Measurements from ENCODE around the gene CINP.

The CINP gene

DNA sequence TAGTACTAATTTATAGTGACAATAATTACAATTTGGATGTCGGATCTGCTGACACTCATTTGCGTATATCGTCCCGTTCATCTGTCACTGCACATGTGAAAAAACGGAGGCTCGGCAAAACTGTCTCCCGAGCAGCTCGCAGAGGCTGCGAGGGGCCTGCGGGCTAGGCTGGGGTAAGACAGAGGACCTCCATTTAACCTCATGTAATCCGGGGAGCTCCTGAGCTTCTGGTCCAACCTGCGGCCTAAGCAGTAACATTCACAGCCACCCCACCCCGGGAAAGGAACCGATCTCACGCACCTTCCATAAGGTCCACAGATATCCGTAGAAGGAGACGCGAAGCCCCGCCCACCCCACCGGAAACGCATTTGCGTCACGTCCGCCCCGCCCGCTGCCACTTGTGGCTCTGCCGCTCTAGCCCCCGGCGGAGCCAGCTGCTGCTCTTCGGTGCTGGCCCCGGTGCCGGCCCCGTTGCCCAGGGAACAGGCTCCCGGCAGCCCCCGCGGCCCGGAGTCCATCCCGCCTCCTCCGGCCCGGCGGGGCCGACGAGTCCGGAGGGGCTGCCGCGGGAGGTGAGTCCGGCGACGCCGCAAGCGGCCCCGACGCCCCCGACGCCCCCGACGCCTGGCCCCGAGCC, at the start of gene CINP, which contains the start of gene TECPR2:
Gene CINP (minus strand): TSS at position 346 of the 637 bp plus-strand sequence. CDS start 39 bp downstream, at position 307.
Gene TECPR2 (plus strand): TSS at position 397 of the 637 bp plus-strand sequence. CDS start 13,781 bp downstream, outside the sequence.
- no peak for FAIRE-seq

DNA sequence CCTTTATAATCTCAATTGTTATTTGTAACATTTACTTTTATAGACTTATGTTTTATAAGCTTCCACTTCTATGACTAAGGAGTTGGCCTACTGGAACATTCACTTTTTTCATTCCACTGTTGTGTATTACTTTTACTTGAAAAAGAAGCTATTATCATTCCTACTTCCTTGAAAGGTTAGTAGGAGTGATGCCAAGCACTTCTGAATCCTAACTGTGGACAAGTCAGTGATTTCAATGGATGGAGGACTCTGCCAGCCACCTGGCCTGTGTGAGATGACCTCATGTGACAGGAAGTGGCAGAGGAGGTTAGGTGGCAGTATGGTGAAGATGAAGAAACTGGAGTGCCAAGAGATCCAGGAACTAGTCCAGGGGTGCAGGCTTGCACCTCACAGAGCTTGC, 46.0 kb upstream of the CINP start:
- no peak for FAIRE-seq

- no peak for FAIRE-seq
Measured at GRCh38 chr14:102407258-102407657, 44.6 kb upstream of the CINP start.

GRCh38 chr14:102403028-102403427, 40.3 kb upstream of the CINP start:
- no peak for FAIRE-seq

DNA sequence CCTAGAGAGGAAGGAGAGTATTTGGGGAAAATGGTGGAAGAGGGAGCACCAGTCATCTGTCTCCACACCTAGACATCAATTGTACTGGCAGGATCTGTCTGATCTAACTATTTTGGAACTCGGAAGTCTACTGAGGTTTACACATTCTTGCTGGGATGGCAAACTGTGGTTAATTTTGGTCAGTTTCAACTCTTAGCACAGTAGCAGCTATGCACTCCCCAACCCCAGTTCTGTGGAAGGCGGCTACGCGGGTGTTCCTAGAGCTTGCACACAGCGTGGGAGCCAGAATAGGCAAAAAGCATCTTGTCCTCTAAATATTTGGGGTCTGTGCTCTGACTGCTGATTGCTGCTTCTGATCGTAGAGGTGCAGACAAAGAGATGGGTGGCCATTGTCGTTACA, 33.8 kb upstream of the CINP start:
- no peak for FAIRE-seq

DNA sequence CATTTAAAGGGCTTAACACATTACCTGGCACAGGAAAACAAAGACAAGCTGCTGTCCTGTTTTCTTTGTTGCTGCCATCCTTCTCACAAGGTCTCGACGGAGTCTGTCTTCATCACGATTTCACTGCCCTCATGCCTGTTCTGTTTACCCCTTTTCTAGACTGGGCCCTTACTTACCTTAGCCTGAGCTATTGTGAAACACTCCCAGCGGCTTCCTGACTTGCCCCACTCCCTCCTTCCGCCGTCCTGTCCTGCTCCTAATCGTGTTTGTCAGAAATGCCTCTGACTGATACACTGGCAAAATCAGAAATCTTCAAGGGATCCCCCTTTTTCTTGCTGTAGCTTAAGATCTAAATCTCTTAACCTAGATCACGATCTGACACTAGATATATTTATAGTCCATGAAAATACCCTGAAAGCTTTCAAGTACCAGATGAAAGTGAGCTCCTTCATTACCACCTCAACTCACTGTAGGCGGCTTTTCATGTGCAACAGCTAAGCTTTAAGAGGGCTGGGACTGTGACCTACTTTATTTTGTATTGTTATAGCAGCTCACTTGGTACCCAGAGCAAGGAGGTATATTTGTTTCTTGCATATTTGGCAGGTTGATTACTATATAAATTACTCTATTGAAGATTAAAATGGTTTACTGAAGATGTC, 32.2 kb upstream of the CINP start:
- FAIRE-seq = no peak

GRCh38 chr14:102392506-102392905, 29.8 kb upstream of the CINP start:
- no peak for FAIRE-seq

DNA sequence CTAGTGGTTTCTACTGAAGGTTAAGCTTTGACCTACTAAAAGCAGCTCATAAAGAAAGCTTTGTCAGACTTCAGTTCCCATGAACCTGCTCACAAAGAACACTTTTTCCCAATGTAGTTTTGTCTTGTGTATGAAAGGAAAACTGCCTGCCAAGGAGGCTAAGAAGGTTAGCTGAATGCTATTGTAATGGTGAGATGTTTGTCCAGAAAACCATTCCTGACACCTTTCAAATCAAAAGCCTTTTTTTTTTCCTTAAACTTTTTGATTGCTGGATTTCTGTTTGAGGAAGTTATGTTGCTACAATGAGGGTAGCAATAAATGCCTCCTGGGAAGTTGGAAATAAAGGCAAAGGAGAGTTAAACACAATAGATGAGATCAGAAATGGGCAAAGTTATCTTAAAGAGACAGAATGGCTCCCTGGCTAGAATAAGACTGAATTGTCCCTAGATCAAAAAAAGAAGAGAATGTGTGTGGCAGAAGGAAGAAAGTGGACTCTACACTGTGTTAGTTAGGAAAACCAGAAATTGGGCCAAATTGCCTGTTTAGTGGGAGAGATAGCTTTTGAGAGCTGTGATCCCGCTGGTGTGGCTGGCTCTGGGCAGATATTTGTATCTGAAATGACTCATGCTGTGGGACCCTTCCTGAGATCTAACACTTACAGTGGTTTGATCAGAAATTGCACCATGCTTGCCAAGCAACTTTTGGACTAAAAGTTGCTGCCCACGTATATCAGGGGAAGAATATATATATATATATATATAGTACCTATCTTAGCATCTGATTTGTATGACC, 27.6 kb upstream of the CINP start:
- no peak for FAIRE-seq

DNA sequence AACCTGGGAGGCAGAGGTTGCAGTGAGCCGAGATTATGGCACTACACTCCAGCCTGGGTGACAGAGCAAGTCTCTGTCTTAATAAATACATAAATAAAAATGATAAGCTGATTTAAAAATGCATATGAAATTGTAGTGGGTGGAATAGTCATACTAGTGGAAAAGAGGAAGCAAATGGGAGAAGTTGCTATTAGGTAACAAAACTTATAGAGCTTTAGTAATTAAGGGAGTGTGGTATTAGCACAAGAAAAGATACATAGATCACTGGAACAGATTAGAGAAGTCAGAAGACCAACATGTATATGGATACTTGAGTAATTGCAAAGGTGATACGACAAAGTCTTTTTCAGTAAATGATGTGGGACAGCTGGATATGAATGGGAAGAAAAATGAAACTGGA, 26.6 kb upstream of the CINP start:
- FAIRE-seq = no peak

- no peak for FAIRE-seq
Measured at GRCh38 chr14:102387086-102387485, 24.4 kb upstream of the CINP start.

GRCh38 chr14:102378830-102379229, 16.1 kb upstream of the CINP start:
- FAIRE-seq = no peak

GRCh38 chr14:102377696-102378095, 15.0 kb upstream of the CINP start:
- no peak for FAIRE-seq

DNA sequence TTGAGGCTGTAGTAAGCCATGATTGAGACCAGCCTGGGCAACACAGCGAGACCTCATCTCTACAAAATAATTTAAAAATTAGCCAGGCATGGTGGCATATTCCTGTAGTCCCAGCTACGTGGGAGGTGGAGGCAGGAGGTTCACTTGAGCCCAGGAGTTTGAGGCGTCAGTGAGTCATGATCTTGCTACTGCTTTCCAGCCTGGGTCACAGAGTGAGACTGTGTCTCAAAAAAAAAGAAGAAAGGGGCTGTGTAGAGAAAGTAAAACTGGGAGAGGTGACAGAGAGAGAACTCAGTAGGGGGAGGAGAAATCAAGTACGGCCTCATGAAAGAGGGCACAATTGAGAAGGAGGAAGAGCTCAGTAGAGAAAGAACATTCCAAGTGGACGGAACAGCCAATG, 12.4 kb upstream of the CINP start:
- no peak for FAIRE-seq

DNA sequence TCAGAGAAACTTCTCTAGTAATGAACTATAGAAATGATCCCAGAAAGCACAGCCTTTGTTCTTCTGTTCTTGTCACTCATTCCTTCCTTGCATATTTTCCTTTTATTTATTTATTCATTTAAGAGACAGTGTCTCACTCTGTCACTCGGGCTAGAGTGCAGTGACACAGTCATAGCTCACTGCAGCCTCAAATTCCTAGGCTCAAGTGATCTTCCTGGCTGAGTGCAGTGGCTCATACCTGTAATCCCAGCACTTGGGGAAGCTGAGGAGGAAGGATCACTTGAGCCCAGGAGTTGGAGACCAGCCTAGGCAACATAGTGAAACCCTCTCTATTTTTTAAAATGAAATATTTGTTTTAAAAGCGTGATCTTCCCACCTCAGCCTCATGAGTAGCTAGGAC, 11.6 kb upstream of the CINP start:
- no peak for FAIRE-seq

GRCh38 chr14:102373110-102373509, 10.4 kb upstream of the CINP start:
- no peak for FAIRE-seq

- no peak for FAIRE-seq
Measured at GRCh38 chr14:102371361-102371760, 8.7 kb upstream of the CINP start.

- no peak for FAIRE-seq
Measured at GRCh38 chr14:102370305-102370809, 7.7 kb upstream of the CINP start.

- FAIRE-seq = no peak
Measured at GRCh38 chr14:102363182-102363943, 673 bp upstream of the CINP start.

DNA sequence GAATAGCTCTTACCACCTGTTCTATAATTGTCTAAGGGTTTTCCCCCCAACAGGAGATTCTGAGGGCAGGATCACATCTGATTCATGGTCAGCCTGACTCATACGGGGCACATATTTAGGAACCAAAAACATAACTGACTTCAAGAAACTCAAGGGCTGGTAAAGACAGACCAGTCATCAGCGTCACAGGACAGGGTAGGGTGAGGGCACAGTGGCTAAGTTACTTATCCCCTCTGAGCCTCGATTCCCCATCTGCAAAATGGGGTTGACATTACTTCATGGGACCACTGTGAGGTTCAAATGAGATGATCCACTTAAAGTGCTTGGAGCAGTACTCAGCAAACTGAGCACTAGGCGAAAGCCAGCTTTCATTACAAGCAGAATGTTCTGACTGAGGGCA, 606 bp downstream of the CINP start:
- no peak for FAIRE-seq

DNA sequence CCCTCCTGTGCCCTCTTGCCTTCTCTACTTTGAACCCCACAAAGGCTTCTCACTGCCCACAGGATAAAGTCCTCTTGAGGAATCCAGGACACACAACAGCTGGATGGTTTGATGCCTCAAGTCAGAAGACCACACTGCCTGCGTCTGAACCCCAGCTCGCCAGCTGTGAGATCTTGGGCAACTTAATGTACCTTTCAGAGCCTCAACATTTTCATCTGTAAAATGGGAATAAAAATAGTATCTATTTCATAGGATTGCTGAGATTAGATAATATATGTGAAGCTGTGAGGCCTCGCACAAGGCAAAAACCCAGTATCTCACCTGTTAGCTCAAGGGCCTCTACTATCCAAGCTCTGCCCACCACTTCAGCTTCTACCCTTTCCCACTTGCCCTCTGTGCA, 2.3 kb downstream of the CINP start:
- FAIRE-seq = no peak

GRCh38 chr14:102359341-102359740, 3.3 kb downstream of the CINP start:
- FAIRE-seq = no peak

DNA sequence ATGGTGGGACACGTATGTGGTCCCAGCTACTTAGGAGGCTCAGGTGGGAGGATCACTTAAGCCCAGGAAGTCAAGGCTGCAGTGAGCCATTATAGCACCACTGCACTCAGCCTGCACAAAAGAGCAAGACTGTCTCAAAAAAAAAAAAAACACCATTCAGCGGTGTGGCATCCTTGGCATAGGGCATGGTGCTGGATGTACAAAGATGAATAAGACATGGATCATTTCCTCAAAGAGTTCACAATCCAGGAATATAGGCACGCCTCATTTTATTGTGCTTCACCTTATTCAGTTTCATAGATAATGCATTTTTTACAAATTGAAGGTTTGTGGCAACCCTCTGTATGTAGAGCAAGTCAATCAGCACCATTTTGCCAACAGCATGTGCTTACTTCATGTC, 6.4 kb downstream of the CINP start:
- FAIRE-seq = no peak

DNA sequence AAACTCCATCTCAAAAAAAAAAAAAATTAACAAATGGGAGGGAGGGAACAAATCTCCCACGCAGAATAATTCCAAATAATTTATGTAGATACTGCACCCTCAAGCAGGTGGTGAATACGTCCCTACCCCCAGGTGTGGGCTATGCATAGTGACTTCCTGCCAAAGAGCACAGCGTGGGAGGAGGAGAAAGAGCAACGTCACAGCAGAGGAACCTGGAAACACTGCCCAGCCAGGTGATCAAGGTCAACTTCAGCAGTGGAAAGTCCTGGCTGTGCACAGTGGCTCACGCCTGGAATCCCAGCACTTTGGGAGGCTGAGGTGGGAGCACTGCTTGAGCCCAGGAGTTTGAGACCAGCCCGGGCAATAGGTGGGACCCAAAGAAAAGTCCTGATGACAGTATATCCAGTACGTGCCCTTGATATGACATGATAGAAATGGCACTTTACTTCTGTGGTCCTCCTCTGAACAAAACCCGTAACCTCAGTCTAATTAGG, 9.5 kb downstream of the CINP start:
- no peak for FAIRE-seq
